AG09309 (cell line): ENCODE results near the gene WARS2.
"Not testable (repeated sequence)": the region's sequence is repeated elsewhere in the genome, so short reads cannot be mapped to it uniquely, and the experiment has no call there.

Experiments used
- DNase-seq: peaks from one replicate; pipeline ENCODE4 v3.0.0-alpha.2; 2010; ENCODE audit warnings: low read depth
- H3K4me3 ChIP-seq: 2 replicates; pipeline ENCODE4 v1.5.1; 2011; ENCODE audit warnings: mild to moderate bottlenecking, low read depth, low read length, moderate library complexity; ENCODE audit not compliant: control insufficient read depth
- TF ChIP-seq, protein P1 (sequence below): IDR thresholded peaks from 2 replicates; pipeline ENCODE4 v1.5.1; 2011; ENCODE audit warnings: mild to moderate bottlenecking, low read depth, low read length, inconsistent platforms; ENCODE audit not compliant: insufficient read depth, control insufficient read depth; ENCODE audit errors: missing control alignments

Gene WARS2

GRCh38 chr1:119179051-119179450 is 38.6 kb upstream of the WARS2 start:
- no peak overlapping the region for H3K4me3 ChIP-seq
- no peak for DNase-seq
- TF ChIP-seq, protein P1, sequence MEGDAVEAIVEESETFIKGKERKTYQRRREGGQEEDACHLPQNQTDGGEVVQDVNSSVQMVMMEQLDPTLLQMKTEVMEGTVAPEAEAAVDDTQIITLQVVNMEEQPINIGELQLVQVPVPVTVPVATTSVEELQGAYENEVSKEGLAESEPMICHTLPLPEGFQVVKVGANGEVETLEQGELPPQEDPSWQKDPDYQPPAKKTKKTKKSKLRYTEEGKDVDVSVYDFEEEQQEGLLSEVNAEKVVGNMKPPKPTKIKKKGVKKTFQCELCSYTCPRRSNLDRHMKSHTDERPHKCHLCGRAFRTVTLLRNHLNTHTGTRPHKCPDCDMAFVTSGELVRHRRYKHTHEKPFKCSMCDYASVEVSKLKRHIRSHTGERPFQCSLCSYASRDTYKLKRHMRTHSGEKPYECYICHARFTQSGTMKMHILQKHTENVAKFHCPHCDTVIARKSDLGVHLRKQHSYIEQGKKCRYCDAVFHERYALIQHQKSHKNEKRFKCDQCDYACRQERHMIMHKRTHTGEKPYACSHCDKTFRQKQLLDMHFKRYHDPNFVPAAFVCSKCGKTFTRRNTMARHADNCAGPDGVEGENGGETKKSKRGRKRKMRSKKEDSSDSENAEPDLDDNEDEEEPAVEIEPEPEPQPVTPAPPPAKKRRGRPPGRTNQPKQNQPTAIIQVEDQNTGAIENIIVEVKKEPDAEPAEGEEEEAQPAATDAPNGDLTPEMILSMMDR, result no peak

DNA sequence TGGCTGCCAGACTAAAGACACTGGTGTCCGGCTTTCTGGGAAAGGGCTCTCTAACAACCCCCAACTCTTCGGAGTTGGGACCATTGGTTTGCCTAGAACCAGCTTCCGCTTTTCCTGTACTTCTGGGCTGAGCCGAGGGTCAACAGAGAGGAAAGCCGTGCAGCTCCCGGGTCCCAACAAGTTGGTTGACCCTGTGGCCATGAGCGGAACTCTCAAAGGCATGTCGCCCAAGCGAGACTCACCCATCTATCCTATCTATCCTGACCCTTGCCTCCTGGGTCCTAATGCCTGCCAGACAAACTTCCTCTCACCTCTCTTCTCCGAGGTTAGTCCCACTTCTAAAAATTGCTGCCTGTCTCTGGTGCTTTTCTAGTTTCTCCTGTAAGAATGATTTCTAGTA is 32.5 kb upstream of the WARS2 start:
- not testable (repeated sequence) for DNase-seq, H3K4me3 ChIP-seq

GRCh38 chr1:119171381-119172010 is 31.0 kb upstream of the WARS2 start:
- DNase-seq, H3K4me3 ChIP-seq: not testable (repeated sequence)

DNA sequence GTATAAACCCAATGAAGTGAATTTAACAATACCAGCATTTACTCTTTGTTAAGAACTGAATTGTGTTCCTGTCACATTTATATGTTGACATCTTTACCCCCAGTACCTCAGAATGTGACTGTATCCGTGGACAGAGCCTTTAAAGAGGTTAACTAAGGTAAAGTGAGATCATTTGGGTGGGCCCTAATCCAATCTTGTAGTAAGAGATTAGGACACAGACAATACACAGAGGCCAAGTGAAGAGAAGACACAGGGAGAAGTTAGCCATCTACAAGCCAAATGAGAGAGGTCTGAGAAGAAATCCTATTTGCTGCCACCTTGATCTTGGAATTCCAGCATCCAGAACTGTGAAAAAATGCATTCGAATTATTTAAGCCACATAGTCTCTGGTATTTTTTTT is 22.9 kb upstream of the WARS2 start:
- TF ChIP-seq, protein P1, result no peak
- H3K4me3 ChIP-seq, result no peak overlapping the region
- DNase-seq, result no peak

DNA sequence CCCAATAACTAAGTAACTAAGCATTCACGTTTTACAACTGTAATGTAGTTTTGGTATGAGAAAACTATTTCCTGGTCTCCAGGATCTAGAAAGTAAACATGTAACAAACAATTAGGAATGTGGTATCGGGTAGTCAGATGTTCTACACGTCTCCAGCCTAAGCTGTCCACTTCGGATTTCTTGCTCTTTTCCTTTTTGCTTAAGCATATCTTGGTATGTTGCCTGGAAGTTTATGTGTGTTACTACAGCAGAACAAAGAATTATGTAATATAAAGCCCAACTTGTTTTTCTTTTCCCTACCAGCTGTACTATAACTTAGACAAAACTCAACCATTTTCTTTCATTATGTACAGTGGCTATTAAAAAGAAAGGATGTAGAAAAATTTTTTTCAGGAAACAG is 20.4 kb upstream of the WARS2 start:
- DNase-seq, result peak; percentile 79
- H3K4me3 ChIP-seq, result no peak overlapping the region
- TF ChIP-seq, protein P1, result no peak

- TF ChIP-seq, protein P1, result no peak
- no peak for DNase-seq
- H3K4me3 ChIP-seq, result no peak overlapping the region
Observed at GRCh38 chr1:119160409-119160808, 20.0 kb upstream of the WARS2 start.

DNA sequence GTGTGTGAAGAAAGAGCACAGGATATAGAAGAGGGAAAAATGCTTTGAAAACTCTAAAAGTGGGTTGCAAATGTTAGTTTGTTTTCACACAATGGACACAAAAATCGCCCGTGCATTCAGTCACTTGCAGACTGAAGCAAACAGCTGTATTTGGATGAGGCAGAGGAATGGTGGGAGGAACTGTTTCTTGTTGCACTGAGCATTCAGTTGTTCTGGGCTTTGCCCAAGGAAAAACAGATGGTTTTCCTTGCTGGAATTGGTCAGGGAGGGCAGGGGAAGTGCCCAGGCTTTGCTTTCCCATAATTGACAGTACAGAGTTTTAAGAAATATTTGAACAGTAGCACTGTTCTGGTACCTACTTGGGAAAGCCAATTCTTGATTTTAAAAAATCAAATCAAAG is 19.5 kb upstream of the WARS2 start:
- TF ChIP-seq, protein P1, result no peak
- no peak for DNase-seq
- H3K4me3 ChIP-seq, result no peak overlapping the region

GRCh38 chr1:119159111-119159510 is 18.7 kb upstream of the WARS2 start:
- TF ChIP-seq, protein P1, result no peak
- H3K4me3 ChIP-seq, result no peak overlapping the region
- DNase-seq, result peak; percentile 46

GRCh38 chr1:119156761-119157160 is 16.3 kb upstream of the WARS2 start:
- H3K4me3 ChIP-seq, result not testable (repeated sequence)

DNA sequence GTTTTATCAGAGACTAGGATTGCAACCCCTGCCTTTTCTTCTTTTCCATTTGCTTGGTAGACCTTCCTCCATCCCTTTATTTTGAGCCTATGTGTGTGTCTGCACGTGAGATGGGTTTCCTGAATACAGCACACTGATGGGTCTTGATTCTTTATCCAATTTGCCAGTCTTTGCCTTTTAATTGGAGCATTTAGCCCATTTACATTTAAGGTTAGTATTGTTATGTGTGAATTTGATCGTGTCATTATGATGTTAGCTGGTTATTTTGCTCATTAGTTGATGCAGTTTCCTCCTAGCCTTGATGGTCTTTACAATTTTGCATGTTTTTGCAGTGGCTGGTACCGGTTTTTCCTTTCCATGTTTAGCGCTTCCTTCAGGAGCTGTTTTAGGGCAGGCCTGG is 14.6 kb upstream of the WARS2 start:
- DNase-seq, H3K4me3 ChIP-seq: not testable (repeated sequence)

More at GRCh38 chr1:119156761-119157160, 16.3 kb upstream of the WARS2 start:
- DNase-seq, result not testable (repeated sequence)
